Bronchial epithelial cell (primary cell): ENCODE data around the gene IL22RA1. TPM values are rescaled to one million over a fixed set of nuclear protein-coding genes. Genes with fewer than 3 reads are reported as not detected.

ENCODE experiments used
- DNase-seq: peaks from one replicate; pipeline ENCODE4 v3.0.0-alpha.2; 2010; ENCODE audit warnings: low read depth
- FAIRE-seq: peaks from 2 replicates; lab custom pipeline; 2011; peaks lifted over from hg19 to GRCh38; lab: Jason Lieb, UNC
- H3K27me3 ChIP-seq: 2 replicates; pipeline ENCODE4 v1.5.1; 2011; ENCODE audit warnings: low read length; ENCODE audit not compliant: control insufficient read depth, insufficient read depth
- H3K36me3 ChIP-seq: 2 replicates; pipeline ENCODE4 v1.5.1; 2011; ENCODE audit warnings: low read length; ENCODE audit not compliant: control insufficient read depth, insufficient read depth
- H3K4me3 ChIP-seq: 2 replicates; pipeline ENCODE4 v1.5.1; 2011; ENCODE audit warnings: mild to moderate bottlenecking, low read depth, low read length, control low read depth
- CTCF ChIP-seq: IDR thresholded peaks from 2 replicates; pipeline ENCODE4 v1.5.1; 2011; ENCODE audit warnings: mild to moderate bottlenecking, moderate library complexity, low read length, control low read depth, inconsistent platforms; ENCODE audit not compliant: insufficient read depth, severe bottlenecking
- total RNA-seq: library from RNA; depleted of rRNA; stranded (reverse); fragments of >200 nt; gene quantifications from 2 replicates; pipeline ENCODE4 v1.2.1, GENCODE V29; 2014

IL22RA1 gene
- total RNA-seq, 1 donor from 2014 or later: 0.26 TPM

GRCh38 chr1:24172598-24172997 is 29.7 kb upstream of the IL22RA1 start:
- Histone ChIP-seq H3K36me3 (no peaks in the 10 kb centered on the region), H3K4me3 (no peak overlapping the region), H3K27me3 (no peaks in the 10 kb centered on the region)
- DNase-seq: no peak
- FAIRE-seq: no peak
- no peak for TF ChIP-seq CTCF

- H3K4me3 ChIP-seq: no peak overlapping the region
- FAIRE-seq (no peak), DNase-seq (no peak)
- no peaks in the 10 kb centered on the region for H3K27me3 ChIP-seq
- H3K36me3 ChIP-seq: no peaks in the 10 kb centered on the region
- TF ChIP-seq CTCF: no peak
Observed at GRCh38 chr1:24169286-24169685, 26.3 kb upstream of the IL22RA1 start.

GRCh38 chr1:24168245-24168644 is 25.3 kb upstream of the IL22RA1 start:
- Histone ChIP-seq H3K36me3 (no peaks in the 10 kb centered on the region), H3K4me3 (no peak overlapping the region), H3K27me3 (no peaks in the 10 kb centered on the region)
- DNase-seq (no peak), FAIRE-seq (no peak)
- no peak for TF ChIP-seq CTCF

- no peaks in the 10 kb centered on the region for H3K36me3 ChIP-seq
Observed at GRCh38 chr1:24167008-24167407, 24.1 kb upstream of the IL22RA1 start.

GRCh38 chr1:24165500-24165899 is 22.6 kb upstream of the IL22RA1 start:
- Histone ChIP-seq H3K36me3 (no peaks in the 10 kb centered on the region), H3K27me3 (no peaks in the 10 kb centered on the region), H3K4me3 (no peak overlapping the region)
- no peak for TF ChIP-seq CTCF
- no peak for FAIRE-seq
- no peak for DNase-seq

More at GRCh38 chr1:24167008-24167407, 24.1 kb upstream of the IL22RA1 start:
- FAIRE-seq: no peak
- DNase-seq: no peak
- no peak for TF ChIP-seq CTCF
- Histone ChIP-seq H3K4me3 (no peak overlapping the region), H3K27me3 (no peaks in the 10 kb centered on the region)

GRCh38 chr1:24164004-24164403 is 21.1 kb upstream of the IL22RA1 start:
- Histone ChIP-seq H3K36me3 (peaks cover 4% of the 10 kb centered on the region), H3K27me3 (no peaks in the 10 kb centered on the region), H3K4me3 (no peak overlapping the region)
- TF ChIP-seq CTCF: no peak
- DNase-seq (no peak), FAIRE-seq (no peak)
